Prostate gland (tissue), 2 donors: ENCODE results near the gene DHX9. TPM values are rescaled to one million over a fixed set of nuclear protein-coding genes. Genes with fewer than 3 reads are reported as not detected.
"Not testable (repeated sequence)": the region's sequence is repeated elsewhere in the genome, so short reads cannot be mapped to it uniquely, and the experiment has no call there.

Source experiments
- DNase-seq: peaks from one replicate; pipeline ENCODE4 v3.0.0-alpha.2; 2019; ENCODE audit warnings: low spot score
- H3K27ac ChIP-seq, 2 donors: fragments of 200-600 bp; sonication (generic); 2 replicates each; pipeline ENCODE4 v1.5.1; 2017 to 2019
- H3K27me3 ChIP-seq: fragments of 200-600 bp; sonication (generic); replicated peaks from 2 replicates; pipeline ENCODE4 v1.5.1; 2019; ENCODE audit not compliant: insufficient read depth
- H3K36me3 ChIP-seq, 2 donors: fragments of 200-600 bp; sonication (generic); 1 replicate in 1 of 2; 2 replicates in 1 of 2; pipeline versions ENCODE4 v1.5.1 to v1.8.1; 2017 to 2019
- H3K4me1 ChIP-seq: fragments of 200-600 bp; sonication (generic); replicated peaks from 2 replicates; pipeline ENCODE4 v1.5.1; 2019
- H3K4me3 ChIP-seq, 2 donors: fragments of 200-600 bp; sonication (generic); 2 replicates each; pipeline ENCODE4 v1.5.1; 2017 to 2019
- H3K9me3 ChIP-seq: fragments of 200-600 bp; sonication (generic); 2 replicates; pipeline ENCODE4 v1.5.1; 2017
- POLR2A ChIP-seq: fragments of 450-650 bp; IDR thresholded peaks from one replicate; pipeline ENCODE4 v1.6.1; 2016; ENCODE audit warnings: antibody characterized with exemption, mild to moderate bottlenecking
- POLR2AphosphoS5 ChIP-seq: sonication (generic); formaldehyde crosslinking; IDR thresholded peaks from one replicate; pipeline ENCODE4 v1.6.1; 2017; ENCODE audit warnings: antibody characterized with exemption
- WGBS: methylation state at CpG from one replicate; pipeline ENCODE4 v1.1.5; 2018; 5-methylcytosine and 5-hydroxymethylcytosine counted together
- intact Hi-C: fragments of 100-400 bp; cut with DNase I; formaldehyde crosslinking; loops from one replicate; pipeline ENCODE4 v1.14.2; 2022
- total RNA-seq, 2 donors: library from RNA; depleted of rRNA; stranded (reverse); fragments of >200 nt; gene quantifications; one replicate each; pipeline ENCODE4 v1.1.0, GENCODE V29; 2016
- TF ChIP-seq, protein P1 (sequence below), 4 experiments: fragments of 200-600 bp in 2 of 4; fragments of 450-650 bp in 2 of 4; sonication (generic) in 2 of 4; IDR thresholded peaks; 1 replicate in 3 of 4; 2 replicates in 1 of 4; pipeline ENCODE4 v1.5.1; 2016 to 2019; ENCODE audit warnings: antibody characterized with exemption in 4 of 4, mild to moderate bottlenecking in 2 of 4, moderate library complexity in 2 of 4

DHX9 gene
- total RNA-seq, 2 donors from 2014 or later, result 97.4 to 103 TPM

DNA sequence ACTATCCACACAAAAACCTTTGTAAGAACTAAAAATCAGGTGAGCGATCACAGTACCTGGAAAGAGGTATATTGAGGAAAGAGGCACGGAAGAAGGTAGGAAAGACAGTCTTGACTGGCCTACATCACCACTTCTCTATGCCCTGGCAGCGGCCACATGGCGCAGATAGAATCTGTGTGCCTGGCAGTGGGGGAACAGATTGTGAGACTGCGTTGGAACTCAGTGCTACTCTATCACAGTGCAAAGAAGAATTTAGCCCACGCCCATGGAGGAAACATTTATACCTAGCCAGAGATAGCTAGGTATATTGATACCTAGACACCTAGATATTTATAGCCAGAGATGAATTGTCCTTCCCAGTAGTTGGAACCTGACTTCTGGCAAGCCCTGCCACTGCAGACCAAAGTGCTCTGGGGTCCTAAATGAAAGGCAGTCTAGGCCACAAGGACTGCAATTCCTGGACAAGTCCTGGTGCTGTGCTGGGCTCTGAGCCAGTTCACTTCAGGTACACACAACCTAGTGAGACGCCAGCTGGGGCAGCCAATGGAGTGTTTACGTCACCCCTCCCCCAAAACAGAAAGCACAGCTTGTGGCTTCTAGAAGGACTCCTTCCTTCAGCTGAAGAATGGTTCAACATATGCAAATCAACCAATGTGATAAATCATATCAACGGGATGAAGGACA lies 51.9 kb downstream of the DHX9 start:
- WGBS, result 86% methylated on average over 9 of the region's 9 CpGs
- H3K9me3 ChIP-seq, result no peaks in the 10 kb centered on the region
- no peaks in the 10 kb centered on the region for H3K4me1 ChIP-seq
- no peak overlapping the region for H3K27ac ChIP-seq
- no peak for DNase-seq
- intact Hi-C loops, result no loop called here
- no peaks in the 10 kb centered on the region for H3K27me3 ChIP-seq
- TF ChIP-seq, protein P1, sequence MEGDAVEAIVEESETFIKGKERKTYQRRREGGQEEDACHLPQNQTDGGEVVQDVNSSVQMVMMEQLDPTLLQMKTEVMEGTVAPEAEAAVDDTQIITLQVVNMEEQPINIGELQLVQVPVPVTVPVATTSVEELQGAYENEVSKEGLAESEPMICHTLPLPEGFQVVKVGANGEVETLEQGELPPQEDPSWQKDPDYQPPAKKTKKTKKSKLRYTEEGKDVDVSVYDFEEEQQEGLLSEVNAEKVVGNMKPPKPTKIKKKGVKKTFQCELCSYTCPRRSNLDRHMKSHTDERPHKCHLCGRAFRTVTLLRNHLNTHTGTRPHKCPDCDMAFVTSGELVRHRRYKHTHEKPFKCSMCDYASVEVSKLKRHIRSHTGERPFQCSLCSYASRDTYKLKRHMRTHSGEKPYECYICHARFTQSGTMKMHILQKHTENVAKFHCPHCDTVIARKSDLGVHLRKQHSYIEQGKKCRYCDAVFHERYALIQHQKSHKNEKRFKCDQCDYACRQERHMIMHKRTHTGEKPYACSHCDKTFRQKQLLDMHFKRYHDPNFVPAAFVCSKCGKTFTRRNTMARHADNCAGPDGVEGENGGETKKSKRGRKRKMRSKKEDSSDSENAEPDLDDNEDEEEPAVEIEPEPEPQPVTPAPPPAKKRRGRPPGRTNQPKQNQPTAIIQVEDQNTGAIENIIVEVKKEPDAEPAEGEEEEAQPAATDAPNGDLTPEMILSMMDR (IDR thresholded peaks at IDR 0.05), result no peak
- TF ChIP-seq POLR2A (no peak), POLR2AphosphoS5 (no peak)
- no peak overlapping the region for H3K4me3 ChIP-seq
- H3K36me3 ChIP-seq, result peaks cover 0 to 6% of the 10 kb centered on the region in 2 donors

DNA sequence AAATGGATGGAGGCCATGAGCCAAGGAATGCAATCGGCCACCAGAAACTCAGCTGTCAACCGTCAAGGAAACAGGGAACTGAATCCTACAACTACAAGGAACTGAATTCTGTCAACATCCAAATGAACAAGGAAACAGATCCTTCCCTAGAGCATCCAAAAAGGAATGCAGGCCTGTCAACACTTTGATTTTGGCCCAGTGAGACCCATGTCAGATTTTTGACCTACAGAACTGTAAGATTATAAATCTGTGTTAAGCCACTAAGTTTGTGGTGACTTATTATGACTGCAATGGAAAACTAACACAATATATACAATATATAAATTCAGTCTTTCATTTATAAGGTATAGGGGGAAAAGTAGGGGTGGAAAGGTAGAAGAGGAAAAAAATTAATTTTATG lies 58.5 kb downstream of the DHX9 start:
- no peaks in the 10 kb centered on the region for H3K4me1 ChIP-seq
- H3K4me3 ChIP-seq, result no peak overlapping the region
- DNase-seq, result no peak
- H3K27ac ChIP-seq, result no peak overlapping the region
- no peaks in the 10 kb centered on the region for H3K27me3 ChIP-seq
- H3K36me3 ChIP-seq, result no peaks in the 10 kb centered on the region
- intact Hi-C loops, result no loop called here
- 65% methylated on average over 2 of the region's 2 CpGs for WGBS
- TF ChIP-seq POLR2A (no peak), POLR2AphosphoS5 (no peak)
- TF ChIP-seq, protein P1 (IDR thresholded peaks at IDR 0.05), result no peak
- no peaks in the 10 kb centered on the region for H3K9me3 ChIP-seq

DNA sequence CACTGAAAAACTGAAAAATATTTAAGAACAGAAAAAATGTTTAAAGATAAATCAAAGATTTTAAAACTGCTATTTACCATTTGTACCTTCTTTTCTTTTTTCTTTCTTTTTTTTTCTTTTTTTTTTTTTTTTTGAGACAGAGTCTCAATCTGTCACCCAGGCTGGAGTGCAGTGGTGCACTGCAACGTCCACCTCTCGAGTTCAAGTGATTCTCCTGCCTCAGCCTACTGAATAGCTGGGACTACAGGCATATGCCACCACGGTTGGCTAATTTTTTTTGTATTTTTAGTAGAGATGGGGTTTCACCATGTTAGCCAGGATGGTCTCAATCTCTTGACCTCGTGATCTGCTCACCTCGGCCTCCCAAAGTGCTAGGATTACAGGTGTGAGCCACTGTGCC lies 62.8 kb downstream of the DHX9 start:
- WGBS, result 90% methylated on average over 5 of the region's 5 CpGs
- intact Hi-C loops, H3K9me3 ChIP-seq, DNase-seq, H3K27ac ChIP-seq, H3K4me3 ChIP-seq, H3K36me3 ChIP-seq, H3K27me3 ChIP-seq, H3K4me1 ChIP-seq: not testable (repeated sequence)

DNA sequence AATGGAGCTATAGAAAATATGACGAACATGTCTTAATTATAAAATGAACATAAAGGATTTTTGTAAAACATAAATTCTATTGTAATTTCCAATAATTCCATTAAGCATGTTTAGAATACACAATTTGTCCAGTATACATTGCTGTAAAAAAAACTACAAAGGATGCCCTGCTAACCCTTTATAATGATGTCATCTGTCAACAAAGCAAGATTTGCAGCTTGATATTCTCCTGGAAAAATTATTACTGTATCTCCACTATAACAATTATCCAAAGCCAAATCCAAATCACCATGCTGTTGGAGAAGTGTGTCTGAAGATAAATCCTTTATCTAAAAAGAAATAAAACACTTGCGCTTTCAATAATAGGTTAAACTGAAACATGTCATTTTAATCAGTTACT lies 66.2 kb downstream of the DHX9 start:
- Histone ChIP-seq H3K27ac (no peak overlapping the region), H3K4me1 (no peaks in the 10 kb centered on the region), H3K4me3 (no peak overlapping the region), H3K36me3 (no peaks in the 10 kb centered on the region), H3K9me3 (no peaks in the 10 kb centered on the region), H3K27me3 (no peaks in the 10 kb centered on the region)
- intact Hi-C loops, result no loop called here
- DNase-seq, result no peak
- 90% methylated on average over 2 of the region's 2 CpGs for WGBS
- TF ChIP-seq, protein P1 (IDR thresholded peaks at IDR 0.05), result no peak
- TF ChIP-seq POLR2A (no peak), POLR2AphosphoS5 (no peak)

DNA sequence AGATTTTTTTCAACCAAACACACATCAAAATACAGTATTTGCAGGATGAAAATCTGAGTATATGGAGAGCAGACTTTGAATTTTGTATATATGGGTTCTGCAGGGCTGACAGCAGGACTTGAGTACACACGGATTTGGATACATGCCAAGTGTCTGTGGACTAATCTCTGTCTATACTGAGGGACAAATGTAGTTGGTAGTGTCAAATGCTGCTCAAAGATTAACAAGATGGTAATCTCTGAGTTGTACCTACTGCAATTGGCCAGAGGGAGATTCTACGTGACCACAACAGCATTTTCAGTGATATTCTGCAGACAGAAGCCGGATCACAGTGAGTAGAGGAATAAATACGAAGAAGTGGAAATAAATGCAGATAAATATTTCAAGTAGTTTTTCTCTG lies 70.4 kb downstream of the DHX9 start:
- Histone ChIP-seq H3K4me3 (no peak overlapping the region), H3K9me3 (no peaks in the 10 kb centered on the region), H3K4me1 (no peaks in the 10 kb centered on the region), H3K27ac (no peak overlapping the region), H3K27me3 (no peaks in the 10 kb centered on the region), H3K36me3 (no peaks in the 10 kb centered on the region)
- intact Hi-C loops, result no loop called here
- 56% methylated on average over 4 of the region's 4 CpGs for WGBS
- no peak for DNase-seq
- TF ChIP-seq, protein P1 (IDR thresholded peaks at IDR 0.05), result no peak
- TF ChIP-seq POLR2AphosphoS5 (no peak), POLR2A (no peak)
